GM12872 (cell line): ENCODE results near the gene NLRC5.

ENCODE experiments used
- CTCF ChIP-seq: IDR thresholded peaks from 3 replicates; pipeline ENCODE4 v1.5.1; 2011; ENCODE audit warnings: low read depth, mild to moderate bottlenecking, low read length, moderate library complexity; ENCODE audit not compliant: insufficient read depth

Gene NLRC5

GRCh38 chr16:56995136-56995805, 5.9 kb downstream of the NLRC5 start:
- TF ChIP-seq CTCF, result no peak

- TF ChIP-seq CTCF, result no peak
These were observed 7.9 kb downstream of the NLRC5 start for GRCh38 chr16:56997264-56997663.

- no peak for TF ChIP-seq CTCF
These were observed 8.6 kb downstream of the NLRC5 start for GRCh38 chr16:56997931-56998330.

- no peak for TF ChIP-seq CTCF
These were observed 9.0 kb downstream of the NLRC5 start for GRCh38 chr16:56998352-56998751.

- no peak for TF ChIP-seq CTCF
These were observed 9.5 kb downstream of the NLRC5 start for GRCh38 chr16:56998861-56999260.

- no peak for TF ChIP-seq CTCF
These were observed 10.3 kb downstream of the NLRC5 start for GRCh38 chr16:56999409-57000270.

GRCh38 chr16:57000271-57001025, 11.1 kb downstream of the NLRC5 start:
- no peak for TF ChIP-seq CTCF
